Endothelial cell of umbilical vein (primary cell): Measurements from ENCODE around the gene SORCS2. TPM values are rescaled to one million over a fixed set of nuclear protein-coding genes. Genes with fewer than 3 reads are reported as not detected.

ENCODE experiments used
- BruUV-seq: library from RNA; stranded (reverse); fragments of 400-500 nt; replicated peaks from 2 replicates; lab custom pipeline; 2021; lab: Mats Ljungman, UMichigan
- CTCF ChIA-PET: fragments of 300-600, 350-600 bp; sonication (Branson Sonifier 250); formaldehyde crosslinking; loops from one replicate; lab custom pipeline; 2021; ENCODE audit warnings: antibody characterized with exemption, inconsistent platforms; lab: Charles Lee
- POLR2A ChIA-PET: fragments of 300-600, 350-600 bp; sonication (Branson Sonifier 250); formaldehyde crosslinking; loops from one replicate; lab custom pipeline; 2021; ENCODE audit warnings: antibody characterized with exemption, inconsistent platforms; lab: Charles Lee
- DNase-seq: peaks from one replicate; pipeline ENCODE4 v3.0.0-alpha.2; 2011; ENCODE audit warnings: low read depth, low spot score
- FAIRE-seq: peaks from 2 replicates; lab custom pipeline; 2011; peaks lifted over from hg19 to GRCh38; lab: Jason Lieb, UNC
- H2AFZ ChIP-seq: 2 replicates; pipeline ENCODE4 v1.6.0; 2012; ENCODE audit warnings: low read depth, low read length, control low read depth, inconsistent platforms
- H3K27ac ChIP-seq: 2 replicates; pipeline ENCODE4 v1.5.1; 2011; ENCODE audit warnings: low read depth, mild to moderate bottlenecking, control low read depth, low read length, moderate library complexity; ENCODE audit not compliant: insufficient read depth
- H3K27me3 ChIP-seq, 2 experiments: 2 replicates each; pipeline versions ENCODE4 v1.6.0 to v1.6.1; 2011; ENCODE audit warnings: low read length in 2 of 2, mixed read lengths in 1 of 2; ENCODE audit not compliant: control insufficient read depth in 2 of 2, insufficient read depth in 2 of 2
- H3K36me3 ChIP-seq, 2 experiments: 2 replicates in 1 of 2; 3 replicates in 1 of 2; pipeline ENCODE4 v1.5.1; 2011; ENCODE audit warnings: low read length in 2 of 2, mild to moderate bottlenecking in 1 of 2, moderate library complexity in 1 of 2; ENCODE audit not compliant: control insufficient read depth in 2 of 2, insufficient read depth in 2 of 2; ENCODE audit errors: extremely low read depth in 1 of 2
- H3K4me1 ChIP-seq: 3 replicates; pipeline ENCODE4 v1.5.1; 2011; ENCODE audit warnings: mild to moderate bottlenecking, low read length; ENCODE audit not compliant: control insufficient read depth, insufficient read depth; ENCODE audit errors: extremely low read depth
- H3K4me2 ChIP-seq: 2 replicates; pipeline ENCODE4 v1.6.1; 2011; ENCODE audit warnings: low read length, control low read depth, mixed read lengths; ENCODE audit not compliant: insufficient read depth
- H3K4me3 ChIP-seq, 3 experiments: fragments of 200-600 bp in 1 of 3; sonication (generic), shearing (Covaris generic) in 1 of 3; replicated peaks in 1 of 3; 2 replicates each; pipeline ENCODE4 v1.5.1; 2011 to 2016; ENCODE audit warnings: control low read depth in 3 of 3, low read length in 3 of 3, mild to moderate bottlenecking in 2 of 3, inconsistent platforms in 1 of 3, low read depth in 1 of 3, moderate library complexity in 1 of 3; ENCODE audit not compliant: insufficient read depth in 1 of 3
- H3K79me2 ChIP-seq: 2 replicates; pipeline ENCODE4 v1.6.0; 2012; ENCODE audit warnings: low read length, inconsistent platforms; ENCODE audit not compliant: control insufficient read depth, insufficient read depth
- H3K9ac ChIP-seq: replicated peaks from 2 replicates; pipeline ENCODE3; 2011; ENCODE audit warnings: low read length, control low read depth; ENCODE audit not compliant: insufficient read depth; ENCODE audit errors: extremely low read depth
- H3K9me1 ChIP-seq: replicated peaks from 3 replicates; pipeline ENCODE4 v1.6.0; 2011; ENCODE audit warnings: mild to moderate bottlenecking, low read length; ENCODE audit not compliant: control insufficient read depth, insufficient read depth; ENCODE audit errors: extremely low read depth
- H3K9me3 ChIP-seq: replicated peaks from 2 replicates; pipeline ENCODE4 v1.5.1; 2012; ENCODE audit warnings: low read length, inconsistent platforms; ENCODE audit not compliant: control insufficient read depth, insufficient read depth
- H4K20me1 ChIP-seq: replicated peaks from 2 replicates; pipeline ENCODE3; 2011; ENCODE audit warnings: mild to moderate bottlenecking, low read length; ENCODE audit not compliant: control insufficient read depth, insufficient read depth; ENCODE audit errors: extremely low read depth
- CTCF ChIP-seq, 2 donors: IDR thresholded peaks; 1 replicate in 1 of 2; 2 replicates in 1 of 2; pipeline ENCODE4 v1.5.1; 2011; ENCODE audit warnings: low read length in 2 of 2, mild to moderate bottlenecking in 2 of 2, moderate library complexity in 2 of 2, control low read depth in 1 of 2, inconsistent platforms in 1 of 2, low read depth in 1 of 2; ENCODE audit not compliant: insufficient read depth in 1 of 2; ENCODE audit errors: extremely low read depth in 1 of 2
- EZH2 ChIP-seq: IDR thresholded peaks from 2 replicates; pipeline ENCODE4 v1.6.1; 2012; ENCODE audit warnings: borderline replicate concordance, low read depth, mild to moderate bottlenecking, moderate library complexity, low read length, inconsistent platforms; ENCODE audit not compliant: severe bottlenecking
- FOS ChIP-seq: IDR thresholded peaks from 2 replicates; pipeline ENCODE4 v1.6.1; 2011; ENCODE audit warnings: mild to moderate bottlenecking, low read length, moderate library complexity, borderline replicate concordance; ENCODE audit not compliant: insufficient read depth
- GATA2 ChIP-seq: IDR thresholded peaks from 2 replicates; pipeline ENCODE4 v1.7.0; 2011; ENCODE audit warnings: low read depth, mild to moderate bottlenecking, moderate library complexity, mixed read lengths, low read length; ENCODE audit not compliant: insufficient read length, insufficient read depth
- JUN ChIP-seq: IDR thresholded peaks from 2 replicates; pipeline ENCODE4 v1.6.1; 2011; ENCODE audit warnings: borderline replicate concordance, low read depth; ENCODE audit not compliant: insufficient read length, insufficient read depth
- MAX ChIP-seq: IDR thresholded peaks from 2 replicates; pipeline ENCODE4 v1.6.1; 2011; ENCODE audit not compliant: insufficient read depth, insufficient read length
- MYC ChIP-seq: IDR thresholded peaks from one replicate; pipeline ENCODE4 v1.6.1; 2011; ENCODE audit warnings: mild to moderate bottlenecking, low read depth, low read length
- POLR2A ChIP-seq: IDR thresholded peaks from 2 replicates; pipeline ENCODE4 v1.6.1; 2012; ENCODE audit warnings: low read depth, mild to moderate bottlenecking, control low read depth, low read length
- POLR2AphosphoS5 ChIP-seq: IDR thresholded peaks from 2 replicates; pipeline ENCODE4 v1.6.1; 2012; ENCODE audit warnings: low read depth, mild to moderate bottlenecking, control low read depth, low read length, moderate library complexity; ENCODE audit not compliant: insufficient read depth
- dilution Hi-C: fragments of 300-500 bp; cut with MboI; formaldehyde crosslinking; loops from one replicate; pipeline ENCODE4 v1.15.0; 2019; ENCODE audit warnings: low sequenced_read_pairs; ENCODE audit not compliant: extremely low pct_ligation_motif_present
- intact Hi-C: fragments of 100-400 bp; cut with micrococcal nuclease; formaldehyde crosslinking; loops from one replicate; pipeline ENCODE4 v1.10.0; 2022
- polyA plus RNA-seq, 4 experiments: library from polyadenylated mRNA; depleted of rRNA in 3 of 4; stranded (reverse) in 3 of 4; unstranded in 1 of 4; fragments of >200 nt; gene quantifications; 2 replicates each; pipeline versions ENCODE4 v1.2.1 to v1.2.3, GENCODE V29; 2011 to 2012; ENCODE audit warnings: missing spikeins in 1 of 4
- total RNA-seq: library from RNA; stranded (reverse); gene quantifications from 2 replicates; pipeline ENCODE4 v1.2.3, GENCODE V29; 2021

Gene SORCS2
- total and polyA plus RNA-seq, 2 donors (not counting 3 experiments of a cell fraction or from before 2014, with no cell fraction given): not detected

DNA sequence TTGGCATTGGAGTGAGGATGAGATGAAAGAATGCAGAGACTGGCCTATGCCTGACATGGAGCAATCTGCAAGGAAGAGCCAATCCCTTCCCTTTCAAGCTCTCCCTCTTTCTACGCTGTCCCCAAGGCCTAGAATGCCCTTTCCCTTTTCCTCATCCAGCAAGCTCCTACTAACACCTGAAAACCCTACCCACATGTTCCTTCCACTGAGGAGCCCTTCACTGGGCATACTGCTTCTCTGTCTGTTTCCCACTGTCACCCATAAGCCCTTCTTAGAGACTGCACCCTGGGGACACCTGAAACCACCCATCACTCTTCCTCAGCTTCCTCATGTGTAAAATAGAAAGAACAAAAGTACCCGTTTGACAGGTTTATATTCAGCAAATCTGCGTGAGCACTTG lies 492.0 kb downstream of the SORCS2 start:
- no peak overlapping the region for H3K4me2 ChIP-seq
- FAIRE-seq (no peak), DNase-seq (no peak)
- no peaks in the 10 kb centered on the region for H4K20me1 ChIP-seq
- TF ChIP-seq CTCF (IDR thresholded peaks at IDR 0.05; ENCODE audit: extremely low read depth in 1 of 2, insufficient read depth in 1 of 2, low read depth in 1 of 2, low read length in 2 of 2) (no peak), POLR2A (no peak), MAX (no peak), GATA2 (no peak), JUN (no peak), MYC (no peak), POLR2AphosphoS5 (no peak), FOS (no peak), EZH2 (no peak)
- CTCF ChIA-PET: interaction anchor here (1.4 kb wide), 1 partner anchor 36 kb away, joined by 5 read pairs; no protein-coding TSS in a partner anchor
- no peak overlapping the region for H2AFZ ChIP-seq
- no TSS peak for BruUV-seq
- dilution Hi-C loops: no loop called here
- H3K36me3 ChIP-seq: no peaks in the 10 kb centered on the region
- intact Hi-C loops: no loop called here
- H3K4me1 ChIP-seq: no peaks in the 10 kb centered on the region
- POLR2A ChIA-PET: no interaction called here
- H3K4me3 ChIP-seq: no peak overlapping the region
- no peaks in the 10 kb centered on the region for H3K9me3 ChIP-seq
- no peaks in the 10 kb centered on the region for H3K79me2 ChIP-seq
- no peak overlapping the region for H3K9ac ChIP-seq
- H3K27me3 ChIP-seq: no peaks in the 10 kb centered on the region
- H3K27ac ChIP-seq: no peak overlapping the region
- no peaks in the 10 kb centered on the region for H3K9me1 ChIP-seq
